ENCODE data around the gene FAAH.

GRCh38 chr1:46449223-46450159 is 55.4 kb downstream of the FAAH start:
- TF ChIP-seq, protein P1, sequence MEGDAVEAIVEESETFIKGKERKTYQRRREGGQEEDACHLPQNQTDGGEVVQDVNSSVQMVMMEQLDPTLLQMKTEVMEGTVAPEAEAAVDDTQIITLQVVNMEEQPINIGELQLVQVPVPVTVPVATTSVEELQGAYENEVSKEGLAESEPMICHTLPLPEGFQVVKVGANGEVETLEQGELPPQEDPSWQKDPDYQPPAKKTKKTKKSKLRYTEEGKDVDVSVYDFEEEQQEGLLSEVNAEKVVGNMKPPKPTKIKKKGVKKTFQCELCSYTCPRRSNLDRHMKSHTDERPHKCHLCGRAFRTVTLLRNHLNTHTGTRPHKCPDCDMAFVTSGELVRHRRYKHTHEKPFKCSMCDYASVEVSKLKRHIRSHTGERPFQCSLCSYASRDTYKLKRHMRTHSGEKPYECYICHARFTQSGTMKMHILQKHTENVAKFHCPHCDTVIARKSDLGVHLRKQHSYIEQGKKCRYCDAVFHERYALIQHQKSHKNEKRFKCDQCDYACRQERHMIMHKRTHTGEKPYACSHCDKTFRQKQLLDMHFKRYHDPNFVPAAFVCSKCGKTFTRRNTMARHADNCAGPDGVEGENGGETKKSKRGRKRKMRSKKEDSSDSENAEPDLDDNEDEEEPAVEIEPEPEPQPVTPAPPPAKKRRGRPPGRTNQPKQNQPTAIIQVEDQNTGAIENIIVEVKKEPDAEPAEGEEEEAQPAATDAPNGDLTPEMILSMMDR (IDR thresholded peaks at IDR 0.05; ENCODE audit: low read depth, low read length) = no peak
- no peak for TF ChIP-seq POLR2A (IDR thresholded peaks at IDR 0.05; ENCODE audit: extremely low read depth, insufficient read length)
- no peak for TF ChIP-seq MYC (IDR thresholded peaks at IDR 0.05; ENCODE audit: low read depth, low read length)
